Hepatocyte (in vitro differentiated cells): ENCODE data around the gene NTNG1. TPM values are rescaled to one million over a fixed set of nuclear protein-coding genes. Genes with fewer than 3 reads are reported as not detected.
"Not testable (repeated sequence)": the region's sequence is repeated elsewhere in the genome, so short reads cannot be mapped to it uniquely, and the experiment has no call there.

ENCODE experiments used
- DNase-seq: peaks from one replicate; pipeline ENCODE4 v3.0.0-alpha.2; 2016; ENCODE audit warnings: low spot score
- H2AFZ ChIP-seq: fragments of 200-600 bp; sonication (generic); 2 replicates; pipeline ENCODE4 v1.6.0; 2016; ENCODE audit warnings: antibody characterized with exemption, mild to moderate bottlenecking
- H3K27ac ChIP-seq: fragments of 200-600 bp; sonication (generic); 2 replicates; pipeline ENCODE4 v1.5.1; 2016; ENCODE audit warnings: mild to moderate bottlenecking
- H3K27me3 ChIP-seq: fragments of 200-600 bp; sonication (generic); 2 replicates; pipeline ENCODE4 v1.6.1; 2016
- H3K36me3 ChIP-seq: fragments of 200-600 bp; sonication (generic); replicated peaks from 2 replicates; pipeline ENCODE4 v1.5.1; 2016; ENCODE audit warnings: low read depth; ENCODE audit not compliant: insufficient read depth
- H3K4me1 ChIP-seq: fragments of 200-600 bp; sonication (generic); 2 replicates; pipeline ENCODE4 v1.5.1; 2016; ENCODE audit warnings: mild to moderate bottlenecking, moderate library complexity; ENCODE audit not compliant: insufficient read depth
- H3K4me2 ChIP-seq: fragments of 200-600 bp; sonication (generic); 2 replicates; pipeline ENCODE4 v1.6.0; 2016
- H3K4me3 ChIP-seq: fragments of 200-600 bp; sonication (generic); 2 replicates; pipeline ENCODE4 v1.5.1; 2016; ENCODE audit warnings: mild to moderate bottlenecking
- H3K79me2 ChIP-seq: fragments of 200-600 bp; sonication (generic); 2 replicates; pipeline ENCODE4 v1.6.0; 2017; ENCODE audit warnings: mild to moderate bottlenecking
- H3K9me2 ChIP-seq: fragments of 200-600 bp; sonication (generic); replicated peaks from 2 replicates; pipeline ENCODE4 v1.6.0; 2017; ENCODE audit warnings: mild to moderate bottlenecking; ENCODE audit not compliant: insufficient read depth
- H3K9me3 ChIP-seq: fragments of 200-600 bp; sonication (generic); 2 replicates; pipeline ENCODE4 v1.5.1; 2016; ENCODE audit warnings: low read depth, mild to moderate bottlenecking
- H4K20me1 ChIP-seq: fragments of 200-600 bp; sonication (generic); 2 replicates; pipeline ENCODE4 v1.6.0; 2016; ENCODE audit warnings: mild to moderate bottlenecking; ENCODE audit not compliant: insufficient read depth, poor library complexity, severe bottlenecking
- EZH2 ChIP-seq: fragments of 200-600 bp; sonication (generic); IDR thresholded peaks from 2 replicates; pipeline ENCODE4 v1.6.1; 2016; ENCODE audit warnings: antibody characterized with exemption, mild to moderate bottlenecking, borderline replicate concordance
- EZH2phosphoT487 ChIP-seq: fragments of 200-600 bp; sonication (generic); IDR thresholded peaks from one replicate; pipeline ENCODE4 v1.6.1; 2018; ENCODE audit warnings: antibody characterized with exemption, mild to moderate bottlenecking, low read depth, moderate library complexity; ENCODE audit not compliant: unreplicated experiment, severe bottlenecking
- WGBS: methylation state at CpG from one replicate; pipeline ENCODE4 v1.1.6; 2016; ENCODE audit warnings: low lambda C conversion rate; ENCODE audit errors: missing lambda C conversion rate; 5-methylcytosine and 5-hydroxymethylcytosine counted together
- polyA plus RNA-seq: library from polyadenylated mRNA; unstranded; fragments of >200 nt; fragmentation: Nextera tagmentation; extraction: Ambion mirVana; gene quantifications from 2 replicates; pipeline ENCODE4 v1.2.1, GENCODE V29; 2016
- total RNA-seq: library from RNA; depleted of rRNA; stranded (reverse); fragments of >200 nt; gene quantifications from 2 replicates; pipeline ENCODE4 v1.2.3, GENCODE V29; 2014
- TF ChIP-seq, protein P1 (sequence below): fragments of 200-600 bp; sonication (generic); IDR thresholded peaks from 2 replicates; pipeline ENCODE4 v1.5.1; 2016; ENCODE audit warnings: antibody characterized with exemption, mild to moderate bottlenecking; ENCODE audit not compliant: poor library complexity

NTNG1 gene
- total and polyA plus RNA-seq, 2 experiments from 2014 or later = 1.4 to 3.9 TPM

DNA sequence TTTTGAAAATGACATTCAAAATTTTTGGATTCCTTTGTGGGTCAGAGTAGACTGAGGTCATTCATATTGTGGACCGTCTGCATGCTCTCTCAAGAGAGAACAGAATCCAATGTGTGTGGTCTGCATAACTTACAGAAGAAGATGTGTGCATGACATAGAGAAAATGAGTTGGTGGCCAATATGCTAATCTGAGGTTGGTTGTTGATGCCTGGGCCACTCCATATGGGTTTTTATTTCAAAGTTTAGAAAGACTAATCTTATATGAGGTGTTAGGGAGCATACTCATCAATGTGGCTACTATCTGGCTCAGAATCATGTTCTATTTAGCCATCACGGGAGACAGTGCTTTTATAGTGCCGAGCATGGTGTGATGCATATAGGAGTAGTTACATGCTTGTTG, 18.2 kb downstream of the NTNG1 start:
- Histone ChIP-seq H3K4me3 (no peak overlapping the region), H3K4me1 (no peaks in the 10 kb centered on the region), H3K9me2 (no peaks in the 10 kb centered on the region), H3K4me2 (no peak overlapping the region), H3K9me3 (no peaks in the 10 kb centered on the region), H3K27me3 (no peaks in the 10 kb centered on the region), H2AFZ (no peak overlapping the region), H4K20me1 (no peaks in the 10 kb centered on the region), H3K36me3 (no peaks in the 10 kb centered on the region), H3K79me2 (no peaks in the 10 kb centered on the region), H3K27ac (no peak overlapping the region)
- WGBS = 80% methylated on average over 3 of the region's 3 CpGs
- TF ChIP-seq, protein P1, sequence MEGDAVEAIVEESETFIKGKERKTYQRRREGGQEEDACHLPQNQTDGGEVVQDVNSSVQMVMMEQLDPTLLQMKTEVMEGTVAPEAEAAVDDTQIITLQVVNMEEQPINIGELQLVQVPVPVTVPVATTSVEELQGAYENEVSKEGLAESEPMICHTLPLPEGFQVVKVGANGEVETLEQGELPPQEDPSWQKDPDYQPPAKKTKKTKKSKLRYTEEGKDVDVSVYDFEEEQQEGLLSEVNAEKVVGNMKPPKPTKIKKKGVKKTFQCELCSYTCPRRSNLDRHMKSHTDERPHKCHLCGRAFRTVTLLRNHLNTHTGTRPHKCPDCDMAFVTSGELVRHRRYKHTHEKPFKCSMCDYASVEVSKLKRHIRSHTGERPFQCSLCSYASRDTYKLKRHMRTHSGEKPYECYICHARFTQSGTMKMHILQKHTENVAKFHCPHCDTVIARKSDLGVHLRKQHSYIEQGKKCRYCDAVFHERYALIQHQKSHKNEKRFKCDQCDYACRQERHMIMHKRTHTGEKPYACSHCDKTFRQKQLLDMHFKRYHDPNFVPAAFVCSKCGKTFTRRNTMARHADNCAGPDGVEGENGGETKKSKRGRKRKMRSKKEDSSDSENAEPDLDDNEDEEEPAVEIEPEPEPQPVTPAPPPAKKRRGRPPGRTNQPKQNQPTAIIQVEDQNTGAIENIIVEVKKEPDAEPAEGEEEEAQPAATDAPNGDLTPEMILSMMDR = no peak
- TF ChIP-seq EZH2phosphoT487 (no peak), EZH2 (no peak)
- DNase-seq = no peak

GRCh38 chr1:107162745-107163144, 21.9 kb downstream of the NTNG1 start:
- Histone ChIP-seq H3K27me3 (no peaks in the 10 kb centered on the region), H3K4me3 (no peak overlapping the region), H4K20me1 (no peaks in the 10 kb centered on the region), H3K4me1 (no peaks in the 10 kb centered on the region), H3K79me2 (no peaks in the 10 kb centered on the region), H3K36me3 (no peaks in the 10 kb centered on the region), H3K9me3 (no peaks in the 10 kb centered on the region), H3K4me2 (no peak overlapping the region), H2AFZ (no peak overlapping the region), H3K27ac (no peak overlapping the region), H3K9me2 (no peaks in the 10 kb centered on the region)
- TF ChIP-seq EZH2phosphoT487 (no peak), EZH2 (no peak)
- TF ChIP-seq, protein P1 = no peak
- 53% methylated on average over 1 of the region's 1 CpG for WGBS
- DNase-seq = no peak

GRCh38 chr1:107164901-107165300, 24.1 kb downstream of the NTNG1 start:
- not testable (repeated sequence) for H3K36me3 ChIP-seq, H3K4me3 ChIP-seq, H3K4me1 ChIP-seq, H2AFZ ChIP-seq, H3K27me3 ChIP-seq, H3K4me2 ChIP-seq, H3K9me3 ChIP-seq, H4K20me1 ChIP-seq, DNase-seq, H3K79me2 ChIP-seq, H3K27ac ChIP-seq, H3K9me2 ChIP-seq
- WGBS = 87% methylated on average over 9 of the region's 9 CpGs

DNA sequence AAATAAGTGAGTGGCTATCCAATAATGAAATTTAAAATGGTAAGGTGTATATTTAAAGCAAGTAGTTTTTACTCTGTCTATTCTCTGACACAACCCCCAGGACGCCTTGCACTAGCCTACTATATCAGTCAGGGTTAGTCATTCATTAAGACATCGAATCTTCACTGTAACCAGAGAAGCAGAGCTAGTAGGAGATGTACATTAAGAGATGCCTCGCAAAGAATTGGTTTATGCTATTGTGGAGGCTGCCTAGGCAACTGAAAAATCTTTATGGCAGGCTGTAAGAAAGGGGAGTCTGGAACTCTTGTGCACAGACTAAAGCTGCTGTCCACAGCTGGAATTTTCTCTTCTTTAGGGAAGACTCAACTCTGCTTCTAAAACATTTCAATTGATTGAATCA, 28.8 kb downstream of the NTNG1 start:
- H3K27me3 ChIP-seq = no peaks in the 10 kb centered on the region
- no peak overlapping the region for H3K27ac ChIP-seq
- no peak overlapping the region for H2AFZ ChIP-seq
- no peaks in the 10 kb centered on the region for H3K36me3 ChIP-seq
- no peak for DNase-seq
- TF ChIP-seq EZH2phosphoT487 = no peak
- TF ChIP-seq, protein P1 = no peak
- TF ChIP-seq EZH2 = no peak
- H3K4me3 ChIP-seq = no peak overlapping the region
- H3K9me3 ChIP-seq = no peaks in the 10 kb centered on the region
- no peaks in the 10 kb centered on the region for H3K79me2 ChIP-seq
- H4K20me1 ChIP-seq = no peaks in the 10 kb centered on the region
- no peak overlapping the region for H3K4me2 ChIP-seq
- WGBS = 66% methylated on average over 3 of the region's 3 CpGs
- no peaks in the 10 kb centered on the region for H3K9me2 ChIP-seq
- no peaks in the 10 kb centered on the region for H3K4me1 ChIP-seq
